Measurements from ENCODE around the gene MYH7B. TPM values are rescaled to one million over a fixed set of nuclear protein-coding genes. Genes with fewer than 3 reads are reported as not detected.

Gene MYH7B
- total RNA-seq, 1 experiment from 2014 or later, result 0.06 TPM

GRCh38 chr20:34990231-34990630 lies 34.6 kb downstream of the MYH7B start:
- no peak for DNase-seq (ENCODE audit: low read depth)

- DNase-seq (ENCODE audit: low read depth), result no peak
These were observed 35.1 kb downstream of the MYH7B start for GRCh38 chr20:34990661-34991214.

- DNase-seq (ENCODE audit: low read depth), result no peak
These were observed 37.2 kb downstream of the MYH7B start for GRCh38 chr20:34992751-34993417.

- DNase-seq (ENCODE audit: low read depth), result no peak
These were observed 38.4 kb downstream of the MYH7B start for GRCh38 chr20:34993941-34994508.

DNA sequence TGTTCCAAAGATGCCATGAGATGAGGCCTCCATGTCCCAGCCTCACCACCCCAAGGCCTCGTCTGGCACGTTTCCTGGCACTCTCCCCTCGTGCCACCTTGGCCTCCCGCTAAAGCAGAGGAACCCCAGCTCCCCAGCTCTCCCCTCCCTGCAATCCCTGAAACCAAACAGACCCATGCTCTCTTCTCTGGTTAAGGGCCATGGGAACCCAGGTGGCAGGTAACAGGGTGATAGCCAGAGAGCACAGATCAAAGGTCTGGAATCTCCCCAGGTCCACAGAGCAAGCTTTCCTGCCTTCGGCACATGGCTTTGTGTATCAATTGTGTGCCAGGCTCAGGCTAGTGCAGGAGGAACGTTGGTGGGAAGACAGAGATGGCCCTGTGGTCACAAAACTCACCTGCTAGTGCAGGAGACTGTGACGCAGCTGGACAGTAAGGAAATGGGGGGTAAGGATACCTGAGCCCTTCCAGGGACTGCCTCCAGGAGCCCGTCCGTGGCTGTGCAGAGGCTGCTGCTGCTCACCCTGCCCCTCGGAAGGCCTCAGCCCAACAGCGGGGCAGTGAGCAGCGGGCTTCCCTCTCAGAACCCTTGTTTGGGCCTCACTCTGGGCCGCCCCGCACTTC lies 39.0 kb downstream of the MYH7B start:
- DNase-seq (ENCODE audit: low read depth), result no peak

DNA sequence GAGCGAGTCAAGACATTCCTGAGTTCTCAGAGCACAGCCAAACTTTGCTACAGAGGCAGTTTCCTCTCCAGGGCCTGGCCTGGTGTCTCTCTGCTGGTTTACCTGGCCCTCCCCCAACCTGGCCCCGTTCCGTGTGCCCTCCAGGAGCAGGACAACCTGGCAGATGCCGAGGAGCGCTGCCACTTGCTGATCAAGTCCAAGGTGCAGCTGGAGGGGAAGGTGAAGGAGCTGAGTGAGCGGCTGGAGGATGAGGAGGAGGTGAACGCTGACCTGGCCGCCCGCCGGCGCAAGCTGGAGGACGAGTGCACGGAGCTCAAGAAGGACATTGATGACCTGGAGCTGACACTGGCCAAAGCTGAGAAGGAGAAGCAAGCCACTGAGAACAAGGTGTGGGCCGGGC lies 39.5 kb downstream of the MYH7B start:
- DNase-seq (ENCODE audit: low read depth), result no peak

DNA sequence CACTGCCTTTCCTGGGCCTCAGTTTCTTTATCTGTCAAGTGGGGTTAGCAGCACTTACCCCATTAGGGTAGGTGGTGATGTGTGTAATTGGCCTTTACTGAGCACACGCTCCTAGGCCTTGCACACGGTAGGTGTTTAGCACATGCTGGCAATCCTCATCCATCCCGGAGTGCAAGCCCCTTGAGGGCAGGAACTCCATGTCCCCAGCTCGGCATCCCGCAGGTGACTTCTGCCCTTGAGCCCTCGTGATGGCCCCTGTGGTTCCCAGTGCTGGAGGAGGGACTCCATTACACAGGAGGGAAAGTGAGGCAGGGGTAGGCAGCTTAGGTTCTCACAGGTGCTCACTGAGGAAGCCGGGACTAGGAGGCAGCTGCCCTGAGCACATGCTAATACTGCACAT lies 40.0 kb downstream of the MYH7B start:
- no peak for DNase-seq (ENCODE audit: low read depth)

- no peak for DNase-seq (ENCODE audit: low read depth)
These were observed 40.8 kb downstream of the MYH7B start for GRCh38 chr20:34996243-34997028.

GRCh38 chr20:34997131-34997561 lies 41.5 kb downstream of the MYH7B start:
- no peak for DNase-seq (ENCODE audit: low read depth)

DNA sequence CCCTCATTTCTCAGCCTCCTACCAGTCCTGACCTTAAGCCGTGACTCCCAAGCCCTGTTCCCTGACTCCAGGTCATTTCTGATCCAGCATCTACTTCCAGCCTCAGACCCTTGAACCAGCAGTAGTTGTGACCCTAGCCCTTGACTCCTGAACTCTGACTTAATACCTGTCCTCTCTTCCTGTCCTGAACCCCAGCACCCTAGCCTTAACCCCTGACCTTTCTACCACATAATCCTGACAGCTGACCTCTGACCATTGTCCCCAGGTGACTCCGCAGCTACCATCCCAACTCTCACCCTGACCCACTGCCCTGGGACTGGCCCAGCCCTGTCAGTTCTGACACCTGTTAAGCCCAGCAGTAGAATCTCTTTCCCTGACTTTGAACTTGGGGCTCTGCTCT lies 42.1 kb downstream of the MYH7B start:
- no peak for DNase-seq (ENCODE audit: low read depth)

- DNase-seq (ENCODE audit: low read depth), result no peak
These were observed 42.8 kb downstream of the MYH7B start for GRCh38 chr20:34998331-34998950.

GRCh38 chr20:34999021-34999451 lies 43.4 kb downstream of the MYH7B start:
- no peak for DNase-seq (ENCODE audit: low read depth)

- DNase-seq (ENCODE audit: low read depth), result no peak
These were observed 44.1 kb downstream of the MYH7B start for GRCh38 chr20:34999782-35000181.

GRCh38 chr20:35000311-35000921 lies 44.7 kb downstream of the MYH7B start:
- DNase-seq (ENCODE audit: low read depth), result no peak

DNA sequence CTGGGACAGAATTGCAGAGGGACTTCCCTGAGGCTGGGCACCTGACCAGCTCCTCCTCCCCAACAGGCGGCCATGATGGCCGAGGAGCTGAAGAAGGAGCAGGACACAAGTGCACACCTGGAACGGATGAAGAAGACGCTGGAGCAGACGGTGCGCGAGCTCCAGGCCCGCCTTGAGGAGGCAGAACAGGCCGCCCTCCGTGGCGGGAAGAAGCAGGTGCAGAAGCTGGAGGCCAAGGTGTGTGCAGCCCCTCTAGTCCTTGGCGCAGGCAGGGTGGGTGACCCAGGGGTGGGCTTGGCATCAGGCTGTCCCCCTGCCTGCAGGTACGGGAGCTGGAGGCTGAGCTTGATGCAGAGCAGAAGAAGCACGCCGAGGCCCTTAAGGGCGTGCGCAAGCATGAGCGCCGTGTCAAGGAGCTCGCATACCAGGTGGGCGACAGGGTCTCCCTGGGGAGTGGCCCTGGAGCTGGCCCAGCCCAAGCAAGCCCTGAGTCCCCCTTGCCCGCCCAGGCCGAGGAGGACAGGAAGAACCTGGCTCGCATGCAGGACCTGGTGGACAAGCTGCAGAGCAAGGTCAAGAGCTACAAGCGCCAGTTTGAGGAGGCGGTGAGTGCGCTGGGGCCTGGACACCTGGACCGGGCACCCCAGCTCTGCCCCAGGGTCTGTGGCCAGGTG lies 45.4 kb downstream of the MYH7B start:
- no peak for DNase-seq (ENCODE audit: low read depth)

DNA sequence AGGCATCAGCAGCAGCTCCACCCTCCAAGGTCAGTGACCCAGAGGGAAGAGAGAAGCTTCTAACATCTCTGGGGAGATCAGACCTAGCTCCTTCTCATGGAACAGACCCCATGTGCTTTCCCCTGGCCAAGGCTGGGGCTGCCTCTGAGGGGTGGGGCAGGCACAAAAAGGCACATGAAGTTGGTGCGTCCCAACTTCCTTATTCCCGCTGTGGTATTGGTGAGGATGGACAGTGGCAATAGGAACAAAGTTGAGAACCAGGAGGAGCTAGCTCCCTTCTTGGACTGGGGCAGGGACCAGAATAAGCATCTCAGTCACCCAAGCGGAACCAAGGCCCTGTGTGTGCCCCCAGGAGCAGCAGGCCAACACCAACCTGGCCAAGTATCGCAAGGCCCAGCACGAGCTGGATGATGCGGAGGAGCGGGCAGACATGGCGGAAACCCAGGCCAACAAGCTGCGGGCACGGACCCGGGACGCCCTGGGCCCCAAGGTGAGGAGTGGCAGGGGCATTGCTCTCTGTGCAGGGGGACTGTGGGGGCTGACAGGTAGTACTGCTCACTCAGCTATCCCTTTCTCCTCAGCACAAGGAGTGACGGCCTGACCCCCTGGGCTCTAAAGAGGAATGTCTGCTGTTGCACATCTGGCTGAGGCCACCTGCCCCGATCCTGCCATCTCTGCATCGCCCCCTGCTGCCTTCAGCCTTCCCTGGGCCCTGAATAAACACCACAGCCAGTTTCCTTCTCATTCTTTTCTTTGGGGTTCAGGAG lies 46.1 kb downstream of the MYH7B start:
- DNase-seq (ENCODE audit: low read depth), result no peak

- no peak for DNase-seq (ENCODE audit: low read depth)
These were observed 47.0 kb downstream of the MYH7B start for GRCh38 chr20:35002426-35003210.

DNA sequence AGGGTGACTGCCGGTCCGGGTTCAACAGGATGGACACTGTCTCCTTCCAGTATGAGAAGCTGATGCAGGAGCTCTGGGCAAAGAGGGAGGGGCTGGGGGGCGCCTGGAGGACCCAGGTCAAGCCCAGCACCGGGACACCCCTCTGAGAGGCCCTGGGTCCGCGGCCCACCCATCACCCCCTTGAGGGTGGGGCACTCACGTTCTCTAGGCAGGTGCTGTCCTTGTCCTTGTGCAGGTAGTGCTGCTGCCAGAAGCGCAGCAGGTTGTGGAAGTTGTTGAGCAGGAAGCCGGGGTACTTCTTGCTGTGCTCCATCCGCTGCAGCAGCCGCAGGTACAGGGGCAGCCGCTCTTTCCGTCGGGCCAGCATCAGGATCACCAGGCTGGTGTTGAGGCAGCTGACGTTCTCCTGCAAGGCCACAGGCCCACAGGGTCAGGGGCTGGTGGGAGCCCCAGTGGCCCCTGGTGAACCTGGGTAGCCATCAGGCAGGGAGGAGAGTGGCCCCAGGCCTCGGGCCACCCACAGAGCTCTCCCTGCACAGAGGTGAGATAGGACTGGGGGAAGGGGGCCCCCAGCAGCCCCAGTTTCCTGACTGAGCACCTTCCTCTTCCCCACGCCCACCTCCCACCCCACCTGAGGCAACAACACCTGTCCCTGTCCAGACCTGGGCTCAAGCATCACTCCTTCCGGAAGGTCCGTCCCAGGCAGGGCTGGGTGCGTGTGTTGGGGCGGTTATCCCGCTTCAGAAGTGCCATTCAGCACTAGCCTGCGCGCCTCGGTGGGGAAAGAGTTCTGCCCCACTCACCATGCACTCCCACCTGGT lies 47.8 kb downstream of the MYH7B start:
- DNase-seq (ENCODE audit: low read depth), result no peak
